Measurements from ENCODE around the gene UBR3. TPM values are rescaled to one million over a fixed set of nuclear protein-coding genes. Genes with fewer than 3 reads are reported as not detected.

UBR3 gene
- total RNA-seq, 2 donors from 2014 or later, result 20.4 to 24.8 TPM

DNA sequence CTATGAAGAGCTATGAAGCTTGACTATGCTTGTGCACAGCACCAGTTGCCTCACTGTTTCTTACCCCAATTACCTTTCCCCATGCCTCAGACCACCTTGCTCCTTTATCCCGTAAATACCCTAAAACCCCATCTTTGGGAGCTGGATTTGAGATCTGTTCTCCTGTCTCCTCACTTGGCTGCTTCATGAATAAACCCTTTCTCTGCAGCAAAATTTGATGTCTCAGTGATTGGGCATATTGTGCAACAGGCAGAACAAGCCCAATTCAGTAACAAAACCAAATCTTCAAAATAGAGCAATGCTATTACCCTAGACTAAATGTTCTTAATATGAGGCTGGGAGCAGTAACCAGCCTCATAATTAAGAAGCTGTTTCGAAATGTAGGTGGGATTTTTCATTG lies 32.1 kb upstream of the UBR3 start:
- no peak overlapping the region for H3K4me3 ChIP-seq (ENCODE audit: low read length)
- Mint-ChIP-seq H3K27ac (no peak overlapping the region), H3K4me3 (no peak overlapping the region), H3K9me3 (no peaks in the 10 kb centered on the region), H3K36me3 (ENCODE audit: low read depth) (no peaks in the 10 kb centered on the region), H3K4me1 (peaks cover 4% of the 10 kb centered on the region), H3K27me3 (ENCODE audit: insufficient read depth) (no peaks in the 10 kb centered on the region)
- TF ChIP-seq, protein P1, sequence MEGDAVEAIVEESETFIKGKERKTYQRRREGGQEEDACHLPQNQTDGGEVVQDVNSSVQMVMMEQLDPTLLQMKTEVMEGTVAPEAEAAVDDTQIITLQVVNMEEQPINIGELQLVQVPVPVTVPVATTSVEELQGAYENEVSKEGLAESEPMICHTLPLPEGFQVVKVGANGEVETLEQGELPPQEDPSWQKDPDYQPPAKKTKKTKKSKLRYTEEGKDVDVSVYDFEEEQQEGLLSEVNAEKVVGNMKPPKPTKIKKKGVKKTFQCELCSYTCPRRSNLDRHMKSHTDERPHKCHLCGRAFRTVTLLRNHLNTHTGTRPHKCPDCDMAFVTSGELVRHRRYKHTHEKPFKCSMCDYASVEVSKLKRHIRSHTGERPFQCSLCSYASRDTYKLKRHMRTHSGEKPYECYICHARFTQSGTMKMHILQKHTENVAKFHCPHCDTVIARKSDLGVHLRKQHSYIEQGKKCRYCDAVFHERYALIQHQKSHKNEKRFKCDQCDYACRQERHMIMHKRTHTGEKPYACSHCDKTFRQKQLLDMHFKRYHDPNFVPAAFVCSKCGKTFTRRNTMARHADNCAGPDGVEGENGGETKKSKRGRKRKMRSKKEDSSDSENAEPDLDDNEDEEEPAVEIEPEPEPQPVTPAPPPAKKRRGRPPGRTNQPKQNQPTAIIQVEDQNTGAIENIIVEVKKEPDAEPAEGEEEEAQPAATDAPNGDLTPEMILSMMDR (conservative IDR thresholded peaks at IDR 0.05), result no peak
- no peak overlapping the region for H3K9ac ChIP-seq (ENCODE audit: extremely low read depth, low read length, poor library complexity, severe bottlenecking)
- no peaks in the 10 kb centered on the region for H3K36me3 ChIP-seq (ENCODE audit: control insufficient read depth, insufficient read depth, low read length)
- no peaks in the 10 kb centered on the region for H3K27me3 ChIP-seq (ENCODE audit: control insufficient read depth, insufficient read depth, low read length, poor library complexity, severe bottlenecking)
- 66 to 71% methylated on average over 1 to 2 of the region's 2 CpGs for WGBS, 2 experiments (ENCODE audit: insufficient coverage in 1 of 2, insufficient read length in 1 of 2)
- no peak overlapping the region for H3K27ac ChIP-seq (ENCODE audit: low read depth, low read length)
- H3K9me3 ChIP-seq (ENCODE audit: control insufficient read depth, low read length), result no peaks in the 10 kb centered on the region
- no peak for DNase-seq
- no peaks in the 10 kb centered on the region for H3K4me1 ChIP-seq (ENCODE audit: control insufficient read depth, insufficient read depth, low read length)

DNA sequence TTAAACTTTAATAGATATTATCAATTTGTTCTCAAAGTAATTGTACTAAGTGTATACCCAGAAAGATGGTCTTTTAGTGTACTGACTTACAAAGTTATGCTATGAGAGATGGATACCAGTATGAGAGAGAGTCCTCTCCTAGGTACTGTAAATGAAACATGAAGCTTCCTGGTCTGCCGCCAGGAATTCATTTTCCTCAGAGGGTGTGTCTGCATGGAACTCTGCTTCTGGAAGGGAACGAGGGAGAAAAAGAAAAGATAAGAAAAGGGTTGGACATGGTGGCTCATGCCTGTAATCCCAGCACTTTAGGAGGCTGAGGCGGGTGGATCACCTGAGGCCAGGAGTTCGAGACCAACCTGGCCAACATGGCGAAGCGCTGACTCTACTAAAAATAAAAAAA lies 30.8 kb upstream of the UBR3 start:
- H3K9me3 ChIP-seq (ENCODE audit: control insufficient read depth, low read length), result no peaks in the 10 kb centered on the region
- Mint-ChIP-seq H3K4me1 (peaks cover 4% of the 10 kb centered on the region), H3K27me3 (ENCODE audit: insufficient read depth) (no peaks in the 10 kb centered on the region), H3K36me3 (ENCODE audit: low read depth) (peaks cover 8% of the 10 kb centered on the region), H3K27ac (no peak overlapping the region), H3K4me3 (no peak overlapping the region), H3K9me3 (no peaks in the 10 kb centered on the region)
- no peaks in the 10 kb centered on the region for H3K4me1 ChIP-seq (ENCODE audit: control insufficient read depth, insufficient read depth, low read length)
- peaks cover 7% of the 10 kb centered on the region for H3K36me3 ChIP-seq (ENCODE audit: control insufficient read depth, insufficient read depth, low read length)
- no peak overlapping the region for H3K27ac ChIP-seq (ENCODE audit: low read depth, low read length)
- 60 to 87% methylated on average over 1 to 6 of the region's 6 CpGs for WGBS, 2 experiments (ENCODE audit: insufficient coverage in 1 of 2, insufficient read length in 1 of 2)
- TF ChIP-seq, protein P1 (conservative IDR thresholded peaks at IDR 0.05), result no peak
- no peak overlapping the region for H3K9ac ChIP-seq (ENCODE audit: extremely low read depth, low read length, poor library complexity, severe bottlenecking)
- H3K4me3 ChIP-seq (ENCODE audit: low read length), result no peak overlapping the region
- DNase-seq, result no peak
- H3K27me3 ChIP-seq (ENCODE audit: control insufficient read depth, insufficient read depth, low read length, poor library complexity, severe bottlenecking), result no peaks in the 10 kb centered on the region

DNA sequence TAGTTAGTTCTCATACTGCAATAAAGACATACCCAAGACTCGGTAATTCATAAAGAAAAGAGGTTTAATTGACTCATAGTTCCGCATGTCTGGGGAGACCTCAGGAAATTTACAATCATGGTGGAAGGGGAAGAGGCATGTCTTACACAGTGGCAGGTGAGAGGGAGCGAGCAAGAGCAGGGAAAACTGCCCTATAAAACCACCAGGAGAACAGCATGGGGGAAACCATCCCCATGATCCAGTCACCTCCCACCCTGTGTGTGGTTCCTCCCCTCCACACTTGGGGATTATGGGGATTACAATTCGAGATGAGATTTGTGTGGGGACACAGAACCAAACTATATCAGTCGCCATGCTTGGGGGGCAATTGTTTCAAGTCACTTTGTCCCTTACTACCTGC lies 29.7 kb upstream of the UBR3 start:
- H3K4me1 Mint-ChIP-seq, result peaks cover 6% of the 10 kb centered on the region
- no peak overlapping the region for H3K27ac ChIP-seq (ENCODE audit: low read depth, low read length)
- no peak overlapping the region for H3K27ac Mint-ChIP-seq
- H3K36me3 Mint-ChIP-seq (ENCODE audit: low read depth), result peaks cover 18% of the 10 kb centered on the region
- no peaks in the 10 kb centered on the region for H3K9me3 Mint-ChIP-seq
- H3K36me3 ChIP-seq (ENCODE audit: control insufficient read depth, insufficient read depth, low read length), result peaks cover 19% of the 10 kb centered on the region
- no peaks in the 10 kb centered on the region for H3K4me1 ChIP-seq (ENCODE audit: control insufficient read depth, insufficient read depth, low read length)
- no peak overlapping the region for H3K4me3 ChIP-seq (ENCODE audit: low read length)
- WGBS, 2 experiments (ENCODE audit: insufficient coverage in 1 of 2, insufficient read length in 1 of 2), result 90 to 93% methylated on average over 2 to 5 of the region's 5 CpGs
- H3K27me3 Mint-ChIP-seq (ENCODE audit: insufficient read depth), result no peaks in the 10 kb centered on the region
- H3K9me3 ChIP-seq (ENCODE audit: control insufficient read depth, low read length), result no peaks in the 10 kb centered on the region
- no peak overlapping the region for H3K9ac ChIP-seq (ENCODE audit: extremely low read depth, low read length, poor library complexity, severe bottlenecking)
- TF ChIP-seq, protein P1 (conservative IDR thresholded peaks at IDR 0.05), result no peak
- H3K4me3 Mint-ChIP-seq, result no peak overlapping the region
- H3K27me3 ChIP-seq (ENCODE audit: control insufficient read depth, insufficient read depth, low read length, poor library complexity, severe bottlenecking), result no peaks in the 10 kb centered on the region
- no peak for DNase-seq

All from endodermal cell (in vitro differentiated cells).